Thoracic aorta (tissue), 2 donors: ENCODE data around the gene PAX2. TPM values are rescaled to one million over a fixed set of nuclear protein-coding genes. Genes with fewer than 3 reads are reported as not detected.

Experiments
- ATAC-seq: fragments of 150-250 bp; one replicate; pipeline ENCODE4 v1.8.0; 2017; ENCODE audit warnings: low read depth; ENCODE audit not compliant: insufficient number of reproducible peaks, low FRiP score
- DNase-seq: peaks from one replicate; pipeline ENCODE4 v3.0.0-alpha.2; 2020; ENCODE audit warnings: low spot score
- H3K27ac ChIP-seq, 2 donors: fragments of 200-600 bp; sonication (generic); 1 replicate in 1 of 2; 2 replicates in 1 of 2; pipeline ENCODE4 v1.5.1; 2016; ENCODE audit warnings: mild to moderate bottlenecking in 2 of 2, moderate library complexity in 2 of 2
- H3K27me3 ChIP-seq: fragments of 200-600 bp; sonication (generic); replicated peaks from 2 replicates; pipeline ENCODE4 v1.6.0; 2016; ENCODE audit warnings: mild to moderate bottlenecking; ENCODE audit not compliant: insufficient read depth
- H3K36me3 ChIP-seq: fragments of 200-600 bp; sonication (generic); one replicate; pipeline ENCODE4 v1.5.1; 2016
- H3K4me1 ChIP-seq, 2 donors: fragments of 200-600 bp; sonication (generic); 1 replicate in 1 of 2; 2 replicates in 1 of 2; pipeline versions ENCODE4 v1.5.1 to v1.6.0; 2016; ENCODE audit warnings: low read depth in 2 of 2, mild to moderate bottlenecking in 1 of 2; ENCODE audit not compliant: control insufficient read depth in 1 of 2
- H3K4me3 ChIP-seq: fragments of 200-600 bp; sonication (generic); 2 replicates; pipeline ENCODE4 v1.5.1; 2016; ENCODE audit warnings: mild to moderate bottlenecking
- H3K9me3 ChIP-seq: fragments of 200-600 bp; sonication (generic); 2 replicates; pipeline ENCODE4 v1.5.1; 2016
- total RNA-seq, 2 donors: library from RNA; depleted of rRNA; stranded (reverse); fragments of >200 nt; gene quantifications; one replicate each; pipeline versions ENCODE4 v1.1.0 to v1.2.3, GENCODE V29; 2016
- TF ChIP-seq, protein P1 (sequence below): fragments of 200-600 bp; sonication (generic); IDR thresholded peaks from one replicate; pipeline ENCODE4 v1.5.1; 2019; ENCODE audit warnings: antibody characterized with exemption

Gene PAX2
- total RNA-seq, 2 donors from 2014 or later: not detected

DNA sequence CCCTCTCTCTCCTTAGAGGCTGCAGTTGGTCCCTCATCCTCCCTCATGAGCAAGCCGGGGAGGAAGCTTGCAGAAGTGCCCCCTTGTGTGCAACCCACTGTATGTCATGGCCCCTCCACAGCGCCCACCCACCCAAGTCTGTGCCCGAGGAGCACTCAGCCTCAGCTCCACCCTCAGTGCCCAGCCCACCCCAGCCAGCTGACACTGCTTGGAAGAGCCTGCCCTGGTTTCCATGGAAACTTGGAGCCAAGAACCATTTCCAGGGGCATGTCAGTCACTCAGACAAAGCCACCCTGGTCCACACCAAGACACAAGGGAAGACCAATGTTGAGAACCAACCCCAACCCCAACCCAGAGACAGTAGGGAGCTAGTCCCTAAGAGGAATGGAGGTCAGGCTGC, 79.5 kb downstream of the PAX2 start:
- TF ChIP-seq, protein P1, sequence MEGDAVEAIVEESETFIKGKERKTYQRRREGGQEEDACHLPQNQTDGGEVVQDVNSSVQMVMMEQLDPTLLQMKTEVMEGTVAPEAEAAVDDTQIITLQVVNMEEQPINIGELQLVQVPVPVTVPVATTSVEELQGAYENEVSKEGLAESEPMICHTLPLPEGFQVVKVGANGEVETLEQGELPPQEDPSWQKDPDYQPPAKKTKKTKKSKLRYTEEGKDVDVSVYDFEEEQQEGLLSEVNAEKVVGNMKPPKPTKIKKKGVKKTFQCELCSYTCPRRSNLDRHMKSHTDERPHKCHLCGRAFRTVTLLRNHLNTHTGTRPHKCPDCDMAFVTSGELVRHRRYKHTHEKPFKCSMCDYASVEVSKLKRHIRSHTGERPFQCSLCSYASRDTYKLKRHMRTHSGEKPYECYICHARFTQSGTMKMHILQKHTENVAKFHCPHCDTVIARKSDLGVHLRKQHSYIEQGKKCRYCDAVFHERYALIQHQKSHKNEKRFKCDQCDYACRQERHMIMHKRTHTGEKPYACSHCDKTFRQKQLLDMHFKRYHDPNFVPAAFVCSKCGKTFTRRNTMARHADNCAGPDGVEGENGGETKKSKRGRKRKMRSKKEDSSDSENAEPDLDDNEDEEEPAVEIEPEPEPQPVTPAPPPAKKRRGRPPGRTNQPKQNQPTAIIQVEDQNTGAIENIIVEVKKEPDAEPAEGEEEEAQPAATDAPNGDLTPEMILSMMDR: no peak
- Histone ChIP-seq H3K27me3 (peaks cover 32% of the 10 kb centered on the region), H3K27ac (no peak overlapping the region), H3K9me3 (no peaks in the 10 kb centered on the region), H3K4me1 (peaks cover 28 to 33% of the 10 kb centered on the region in 2 donors), H3K4me3 (no peak overlapping the region), H3K36me3 (no peaks in the 10 kb centered on the region)
- no peak for ATAC-seq
- DNase-seq: no peak

DNA sequence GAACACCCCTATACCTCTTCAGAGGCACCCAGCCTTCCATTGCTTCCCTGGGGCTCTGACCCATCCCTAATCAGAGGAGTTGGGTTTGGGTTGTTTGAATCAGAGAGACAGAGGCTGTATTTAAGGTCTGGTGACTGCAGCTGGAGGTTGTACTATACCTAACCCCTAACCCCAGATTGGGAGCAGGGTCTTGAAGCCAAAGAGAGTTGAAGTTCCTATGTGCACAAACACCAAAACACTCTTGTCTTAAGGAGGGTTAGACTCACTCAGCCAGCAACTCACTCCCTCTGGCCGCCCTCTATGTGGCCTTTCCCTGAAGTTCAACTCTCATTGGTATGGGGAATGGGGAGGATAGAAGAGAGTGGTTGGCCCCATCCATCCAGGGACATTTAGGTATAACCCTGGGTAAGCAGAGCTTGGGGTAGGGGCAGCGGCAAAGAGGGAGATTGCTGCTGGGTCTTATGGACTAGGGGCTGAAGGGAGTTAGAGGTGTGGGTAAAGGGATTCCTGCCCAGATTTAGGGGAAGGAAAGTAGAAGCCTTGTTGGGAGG, 80.0 kb downstream of the PAX2 start:
- peaks cover 32% of the 10 kb centered on the region for H3K27me3 ChIP-seq
- TF ChIP-seq, protein P1: no peak
- peaks cover 28 to 33% of the 10 kb centered on the region in 2 donors for H3K4me1 ChIP-seq
- H3K9me3 ChIP-seq: no peaks in the 10 kb centered on the region
- H3K36me3 ChIP-seq: no peaks in the 10 kb centered on the region
- ATAC-seq (no peak), DNase-seq (no peak)
- no peak overlapping the region for H3K4me3 ChIP-seq
- H3K27ac ChIP-seq: no peak overlapping the region

DNA sequence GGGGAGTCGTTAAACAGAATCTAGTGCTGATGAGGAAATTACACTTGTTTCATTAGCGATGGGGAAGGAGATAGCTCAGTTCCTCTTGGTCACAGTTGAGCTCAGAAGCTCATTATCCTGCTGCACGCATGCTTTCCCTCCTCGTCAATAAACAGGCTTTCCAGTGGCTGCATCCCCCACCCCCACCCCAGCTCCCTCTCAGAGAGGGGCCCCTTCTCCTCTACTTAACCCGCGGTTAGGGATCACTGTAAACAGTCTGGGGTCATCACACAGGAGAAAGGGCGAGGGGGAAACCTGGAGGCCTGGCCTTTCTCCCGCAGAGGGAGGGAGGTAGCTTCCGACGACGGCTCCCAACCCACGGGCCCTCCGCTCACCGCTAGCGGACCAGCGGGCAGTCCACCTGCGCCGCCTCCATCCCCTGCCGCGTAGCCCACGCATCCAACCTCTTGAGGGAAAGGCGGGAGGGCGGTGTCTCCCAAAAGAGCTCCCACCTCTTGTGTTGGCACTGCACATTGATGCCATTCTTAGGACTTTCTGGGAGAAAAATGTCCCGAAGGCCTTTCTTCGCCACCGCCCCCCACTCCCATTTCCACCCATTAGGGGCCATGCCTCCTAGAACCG, 80.8 kb downstream of the PAX2 start:
- H3K27me3 ChIP-seq: peaks cover 32% of the 10 kb centered on the region
- TF ChIP-seq, protein P1: no peak
- ATAC-seq (no peak), DNase-seq (no peak)
- H3K27ac ChIP-seq: no peak overlapping the region
- no peaks in the 10 kb centered on the region for H3K9me3 ChIP-seq
- H3K4me1 ChIP-seq: peaks cover 28 to 33% of the 10 kb centered on the region in 2 donors
- no peaks in the 10 kb centered on the region for H3K36me3 ChIP-seq
- H3K4me3 ChIP-seq: peak overlapping the region; percentile 72

DNA sequence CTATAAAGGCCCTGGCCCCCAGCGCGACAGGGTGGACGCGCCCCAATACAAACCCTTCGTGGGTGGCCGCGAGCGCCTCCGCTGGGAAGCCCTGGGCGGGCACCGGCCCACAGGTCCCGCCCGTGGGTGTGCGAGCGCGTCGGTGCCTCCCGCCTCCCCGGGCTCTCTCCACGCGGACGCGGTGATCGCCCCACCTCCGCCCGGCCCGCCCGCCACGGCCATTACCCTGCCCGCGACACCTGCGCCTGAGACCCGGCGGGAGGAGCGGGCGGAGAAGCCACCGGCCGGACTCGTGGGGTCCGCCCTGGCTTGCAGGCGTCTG, 81.2 kb downstream of the PAX2 start:
- Histone ChIP-seq H3K9me3 (no peaks in the 10 kb centered on the region), H3K27me3 (peaks cover 32% of the 10 kb centered on the region), H3K27ac (no peak overlapping the region), H3K4me3 (peak overlapping the region; percentile 72), H3K36me3 (no peaks in the 10 kb centered on the region), H3K4me1 (peaks cover 28 to 33% of the 10 kb centered on the region in 2 donors)
- ATAC-seq (no peak), DNase-seq (no peak)
- TF ChIP-seq, protein P1: no peak

DNA sequence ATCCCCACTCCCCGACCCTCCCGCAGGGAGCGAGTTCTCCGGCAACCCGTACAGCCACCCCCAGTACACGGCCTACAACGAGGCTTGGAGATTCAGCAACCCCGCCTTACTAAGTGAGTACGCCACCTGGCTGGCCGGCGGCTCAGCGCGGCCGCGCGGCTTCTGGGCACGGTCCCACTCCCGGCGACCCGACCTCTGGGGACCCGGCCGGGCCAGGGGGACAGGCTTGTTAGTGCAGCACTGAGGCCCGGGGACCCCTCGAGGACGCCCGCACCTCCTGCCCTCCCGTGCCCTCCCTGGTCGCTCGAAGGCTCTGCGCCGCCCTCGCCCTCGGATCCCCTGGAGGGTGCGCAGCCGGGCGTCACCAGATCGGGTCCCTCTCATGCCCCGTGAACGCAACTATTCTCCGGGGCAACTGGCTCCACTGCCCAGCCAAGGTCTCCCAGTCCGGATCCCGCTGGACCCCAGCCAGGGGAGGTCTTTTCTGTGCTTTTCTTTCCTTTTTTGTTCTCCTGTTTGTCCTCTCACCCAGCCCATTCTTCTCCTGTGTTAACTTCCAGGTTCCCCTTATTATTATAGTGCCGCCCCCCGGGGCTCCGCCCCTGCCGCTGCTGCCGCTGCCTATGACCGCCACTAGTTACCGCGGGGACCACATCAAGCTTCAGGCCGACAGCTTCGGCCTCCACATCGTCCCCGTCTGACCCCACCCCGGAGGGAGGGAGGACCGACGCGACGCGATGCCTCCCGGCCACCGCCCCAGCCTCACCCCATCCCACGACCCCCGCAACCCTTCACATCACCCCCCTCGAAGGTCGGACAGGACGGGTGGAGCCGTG, 81.8 kb downstream of the PAX2 start:
- Histone ChIP-seq H3K27ac (no peak overlapping the region), H3K36me3 (no peaks in the 10 kb centered on the region), H3K9me3 (no peaks in the 10 kb centered on the region), H3K4me3 (peak overlapping the region; percentile 72), H3K4me1 (peaks cover 28 to 33% of the 10 kb centered on the region in 2 donors), H3K27me3 (peaks cover 32% of the 10 kb centered on the region)
- DNase-seq (no peak), ATAC-seq (no peak)
- TF ChIP-seq, protein P1: peak; percentile 8
